K562 (cell line): Measurements from ENCODE around the gene TIPIN. TPM values are rescaled to one million over a fixed set of nuclear protein-coding genes. Genes with fewer than 3 reads are reported as not detected.
A peak's percentile ranks its signal among the peaks of the same experiment; 100 is the strongest.

Source experiments
- ARID1B ChIP-seq: fragments of 450-650 bp; IDR thresholded peaks from 2 replicates; pipeline ENCODE4 v1.6.1; 2016; ENCODE audit warnings: antibody characterized with exemption, mild to moderate bottlenecking, inconsistent platforms
- ATF1 ChIP-seq, 2 experiments: fragments of 450-650 bp in 1 of 2; IDR thresholded peaks; 2 replicates each; pipeline ENCODE4 v1.6.1; 2016; ENCODE audit warnings: missing compliant biosample characterization in 1 of 2, missing genetic modification characterization in 1 of 2
- CBX1 ChIP-seq: sonication (generic); IDR thresholded peaks from 2 replicates; pipeline ENCODE4 v1.6.1; 2016; ENCODE audit warnings: antibody characterized with exemption, low read depth, mild to moderate bottlenecking
- ELF1 ChIP-seq: fragments of 200-800 bp; sonication (Bioruptor generic); IDR thresholded peaks from 2 replicates; pipeline ENCODE4 v1.6.1; 2016; ENCODE audit warnings: missing genetic modification characterization, missing compliant biosample characterization
- ETV1 ChIP-seq: fragments of 450-650 bp; conservative IDR thresholded peaks from 2 replicates; pipeline ENCODE4 v1.6.1; 2016; ENCODE audit warnings: missing genetic modification characterization, control low read depth, low read depth, missing compliant biosample characterization
- EZH2 ChIP-seq: IDR thresholded peaks from 2 replicates; pipeline ENCODE4 v1.6.1; 2012; ENCODE audit warnings: low read depth, mild to moderate bottlenecking, inconsistent platforms, low read length, borderline replicate concordance
- FOXJ3 ChIP-seq: sonication (generic); formaldehyde crosslinking; IDR thresholded peaks from 2 replicates; pipeline ENCODE4 v1.4.0; 2020; ENCODE audit warnings: mild to moderate bottlenecking, missing genetic modification reagents
- GABPB1 ChIP-seq: sonication (generic); formaldehyde crosslinking; IDR thresholded peaks from 2 replicates; pipeline ENCODE4 v1.8.0; 2022; ENCODE audit warnings: mild to moderate bottlenecking, missing genetic modification reagents
- GTF2F1 ChIP-seq: IDR thresholded peaks from 2 replicates; pipeline ENCODE4 v1.6.1; 2011; ENCODE audit warnings: low read depth, low read length, improper control_type of control experiment
- JUN ChIP-seq, 2 experiments: sonication (generic) in 1 of 2; formaldehyde crosslinking in 1 of 2; IDR thresholded peaks; 2 replicates each; pipeline versions ENCODE4 v1.6.1 to v1.8.0; 2012 to 2022; ENCODE audit warnings: borderline replicate concordance in 2 of 2, mild to moderate bottlenecking in 2 of 2, improper control_type of control experiment in 1 of 2, low read depth in 1 of 2, low read length in 1 of 2, missing genetic modification reagents in 1 of 2
- RBFOX2 ChIP-seq: fragments of 200-400 bp; formaldehyde crosslinking; IDR thresholded peaks from 2 replicates; pipeline ENCODE4 v1.6.1; 2017; ENCODE audit warnings: low read depth, mild to moderate bottlenecking, low read length, moderate library complexity
- RBM14 ChIP-seq: fragments of 200-400 bp; formaldehyde crosslinking; IDR thresholded peaks from 2 replicates; pipeline ENCODE4 v1.6.1; 2018; ENCODE audit warnings: low read depth, mild to moderate bottlenecking, low read length, moderate library complexity, borderline replicate concordance; ENCODE audit not compliant: insufficient read depth
- RBM25 ChIP-seq: fragments of 200-400 bp; formaldehyde crosslinking; IDR thresholded peaks from 2 replicates; pipeline ENCODE4 v1.6.1; 2018; ENCODE audit warnings: low read length, low read depth, moderate library complexity; ENCODE audit not compliant: severe bottlenecking
- RFX5 ChIP-seq: IDR thresholded peaks from 2 replicates; pipeline ENCODE4 v1.6.1; 2011; ENCODE audit warnings: low read depth, mild to moderate bottlenecking, improper control_type of control experiment, low read length
- TCF7 ChIP-seq: sonication (generic); IDR thresholded peaks from 2 replicates; pipeline ENCODE4 v1.6.1; 2016; ENCODE audit warnings: antibody characterized with exemption, borderline replicate concordance
- TRIM25 ChIP-seq: fragments of 450-650 bp; IDR thresholded peaks from 2 replicates; pipeline ENCODE4 v1.7.0; 2016; ENCODE audit warnings: borderline replicate concordance
- TSHZ1 ChIP-seq: fragments of 250-450 bp; sonication (Bioruptor Pico); IDR thresholded peaks from 2 replicates; pipeline ENCODE4 v1.4.0; 2020; ENCODE audit warnings: mild to moderate bottlenecking, moderate library complexity
- ZBTB34 ChIP-seq: fragments of 250-450 bp; sonication (Bioruptor Pico); IDR thresholded peaks from 2 replicates; pipeline ENCODE4 v1.8.0; 2021; ENCODE audit warnings: mild to moderate bottlenecking, moderate library complexity
- ZNF3 ChIP-seq: fragments of 250-450 bp; sonication (Bioruptor Pico); IDR thresholded peaks from 2 replicates; pipeline ENCODE4 v1.5.0; 2021; ENCODE audit warnings: mild to moderate bottlenecking, moderate library complexity
- ZZZ3 ChIP-seq: fragments of 450-650 bp; IDR thresholded peaks from 2 replicates; pipeline ENCODE4 v1.6.1; 2016; ENCODE audit warnings: antibody characterized with exemption, mild to moderate bottlenecking, moderate library complexity
- polyA plus RNA-seq, 8 experiments: library from polyadenylated mRNA; depleted of rRNA in 4 of 8; stranded (reverse) in 5 of 8; unstranded in 3 of 8; fragments of >200 nt; fragmentation: Nextera tagmentation in 2 of 8; fragmentation: Illumina TruSeq in 1 of 8; extraction: Ambion mirVana in 2 of 8; extraction: Trizol in 1 of 8; gene quantifications; 2 replicates each; pipeline versions ENCODE4 v1.2.1 to v1.2.3, GENCODE V29; 2011 to 2014; ENCODE audit warnings: inconsistent platforms in 1 of 8, missing spikeins in 1 of 8
- total RNA-seq, 7 experiments: library from RNA; depleted of rRNA in 6 of 7; stranded (reverse); fragments of >200 nt in 6 of 7; fragmentation: Illumina TruSeq in 2 of 7; extraction: Trizol in 2 of 7; gene quantifications; 2 replicates each; pipeline versions ENCODE4 v1.2.1 to v1.2.3, GENCODE V29; 2011 to 2021; ENCODE audit warnings: low replicate concordance in 1 of 7

The TIPIN gene
- total and polyA plus RNA-seq, 9 of the 15 experiments (the other 6 are each of a cell fraction or from before 2014, with no cell fraction given) = 22.9 to 61.4 (median 42.0) TPM

DNA sequence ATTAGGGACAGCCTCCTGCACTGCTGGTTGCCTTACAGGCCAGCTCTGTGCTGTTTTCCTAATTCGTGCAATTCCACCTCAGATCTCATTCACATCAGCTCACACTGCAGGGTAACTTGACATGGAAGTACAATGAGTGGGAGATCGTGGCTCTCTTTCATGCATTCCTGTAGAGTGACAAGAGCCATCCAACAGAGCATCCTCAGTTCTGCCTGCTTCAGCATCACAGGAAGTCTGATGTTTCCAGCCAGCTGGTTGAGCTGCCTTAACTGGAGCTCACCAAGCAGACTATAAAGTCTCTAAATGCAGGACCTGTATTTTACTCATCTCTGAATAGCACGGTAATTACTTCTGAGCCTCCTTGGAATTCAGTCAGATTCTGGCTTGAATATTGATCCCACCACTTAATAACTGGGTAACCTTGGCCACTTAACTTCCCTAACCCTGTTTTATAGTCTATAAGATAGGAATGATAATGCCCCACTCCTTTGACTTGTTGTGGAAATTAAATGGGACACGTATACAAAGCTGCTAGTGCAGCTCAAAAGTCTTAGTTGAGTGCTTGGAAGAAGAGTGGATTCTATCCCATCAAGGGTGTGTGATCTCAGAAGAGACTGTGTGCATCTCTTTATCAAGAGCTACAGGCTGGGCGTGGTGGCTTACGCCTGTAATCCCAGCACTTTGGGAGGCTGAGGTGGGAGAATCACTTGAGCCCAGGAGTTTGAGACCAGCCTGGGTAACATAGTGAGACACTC, 64.5 kb downstream of the TIPIN start (continued):
- TF ChIP-seq TRIM25 (no peak), TCF7 (no peak), ETV1 (tag) (no peak), GABPB1 (CRISPR knock-in tag) (no peak), ZBTB34 (CRISPR knock-in tag) (no peak), JUN (IDR thresholded peaks at IDR 0.05; ENCODE audit: borderline replicate concordance, low read depth, low read length) (no peak), JUN (CRISPR knock-in tag; IDR thresholded peaks at IDR 0.05; ENCODE audit: borderline replicate concordance) (no peak), RBM14 (no peak), ZNF3 (no peak), GTF2F1 (no peak), RBFOX2 (no peak), FOXJ3 (CRISPR knock-in tag) (no peak), ARID1B (peak; percentile 90), ATF1 (CRISPR knock-in tag; IDR thresholded peaks at IDR 0.05) (no peak), ATF1 (tag; IDR thresholded peaks at IDR 0.05) (no peak), RFX5 (no peak), EZH2 (no peak), CBX1 (no peak), ZZZ3 (no peak), RBM25 (no peak), TSHZ1 (CRISPR knock-in tag) (no peak), ELF1 (no peak)
